SU-DHL-6 (cell line): ENCODE results near the gene ZFP36L1.

Source experiments
- H2AFZ ChIP-seq: fragments of 200-600 bp; sonication (generic); 2 replicates; pipeline ENCODE4 v1.6.1; 2014; ENCODE audit warnings: low read depth, mild to moderate bottlenecking, moderate library complexity, mixed read lengths, antibody characterized with exemption, low read length; ENCODE audit not compliant: severe bottlenecking
- H3F3A ChIP-seq: fragments of 200-600 bp; shearing (Covaris generic); 2 replicates; pipeline ENCODE4 v1.6.0; 2016; ENCODE audit warnings: antibody characterized with exemption, mild to moderate bottlenecking; ENCODE audit not compliant: insufficient read depth
- H3K27ac ChIP-seq: fragments of 200-600 bp; sonication (generic); 2 replicates; pipeline ENCODE4 v1.5.1; 2016; ENCODE audit warnings: low read depth, mild to moderate bottlenecking, low read length, moderate library complexity, mixed read lengths
- H3K27me3 ChIP-seq: fragments of 200-600 bp; sonication (generic), shearing (Covaris generic); 2 replicates; pipeline ENCODE4 v1.6.0; 2014; ENCODE audit warnings: mild to moderate bottlenecking, low read length
- H3K36me3 ChIP-seq: fragments of 200-600 bp; sonication (generic); 2 replicates; pipeline ENCODE4 v1.6.1; 2014; ENCODE audit warnings: mild to moderate bottlenecking, low read length, mixed read lengths
- H3K4me2 ChIP-seq: fragments of 300-600, 200-600 bp; shearing (Covaris generic), sonication (generic); 2 replicates; pipeline ENCODE4 v1.6.0; 2014; ENCODE audit warnings: low read length, low read depth, mild to moderate bottlenecking; ENCODE audit not compliant: poor library complexity, severe bottlenecking
- H3K4me3 ChIP-seq: fragments of 200-600 bp; sonication (generic); 2 replicates; pipeline ENCODE4 v1.5.1; 2014; ENCODE audit warnings: antibody characterized with exemption, low read length, mild to moderate bottlenecking, mixed read lengths; ENCODE audit not compliant: insufficient read depth, poor library complexity, severe bottlenecking
- H3K79me2 ChIP-seq: fragments of 200-600 bp; sonication (generic); 2 replicates; pipeline ENCODE4 v1.6.1; 2014; ENCODE audit warnings: mild to moderate bottlenecking, low read length, moderate library complexity; ENCODE audit not compliant: insufficient read depth
- H3K9ac ChIP-seq: fragments of 200-600 bp; sonication (generic); 2 replicates; pipeline ENCODE4 v1.7.0; 2014; ENCODE audit warnings: mild to moderate bottlenecking, low read length
- H3K9me2 ChIP-seq: fragments of 200-600 bp; sonication (generic); replicated peaks from 2 replicates; pipeline ENCODE4 v1.6.1; 2014; ENCODE audit warnings: low read length; ENCODE audit not compliant: insufficient read depth
- H3K9me3 ChIP-seq: fragments of 200-600 bp; sonication (generic); 2 replicates; pipeline ENCODE4 v1.6.1; 2014; ENCODE audit warnings: low read length, mixed read lengths; ENCODE audit not compliant: insufficient read depth
- H4K20me1 ChIP-seq: fragments of 200-600 bp; sonication (generic); 2 replicates; pipeline ENCODE4 v1.6.1; 2014; ENCODE audit warnings: low read depth, mild to moderate bottlenecking, antibody characterized with exemption, low read length, moderate library complexity, mixed read lengths
- EZH2phosphoT487 ChIP-seq: fragments of 200-600 bp; sonication (generic), shearing (Covaris generic); conservative IDR thresholded peaks from 2 replicates; pipeline ENCODE4 v1.6.1; 2018; ENCODE audit warnings: mild to moderate bottlenecking, antibody characterized with exemption, low read length, moderate library complexity, mixed read lengths
- TF ChIP-seq, protein P1 (sequence below): fragments of 200-600 bp; sonication (generic); IDR thresholded peaks from one replicate; pipeline ENCODE4 v1.5.1; 2017; ENCODE audit warnings: antibody characterized with exemption, mild to moderate bottlenecking, low read length, moderate library complexity; ENCODE audit not compliant: insufficient read depth, poor library complexity, severe bottlenecking

Gene ZFP36L1

DNA sequence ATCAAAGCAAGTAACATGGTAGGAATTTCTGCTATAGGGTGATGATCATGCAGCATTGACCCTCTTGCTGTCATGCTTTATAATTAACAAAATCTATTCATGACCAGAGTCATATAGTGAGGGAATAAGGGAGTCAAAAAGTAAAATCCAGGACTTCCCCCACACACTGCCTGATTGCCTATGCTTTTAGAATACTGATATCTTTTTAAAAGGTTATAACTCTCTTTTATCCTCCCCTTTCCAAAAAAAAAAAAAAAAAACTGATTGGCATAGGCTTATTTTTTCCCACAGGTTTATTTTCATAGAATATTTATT, 51.4 kb downstream of the ZFP36L1 start:
- Histone ChIP-seq H3K27ac (no peak overlapping the region), H3K9me3 (no peaks in the 10 kb centered on the region), H3K36me3 (no peaks in the 10 kb centered on the region), H3K9me2 (no peaks in the 10 kb centered on the region), H3F3A (peaks cover 10% of the 10 kb centered on the region; the same call in 1 of the 2 replicates), H3K9ac (no peak overlapping the region), H3K79me2 (no peaks in the 10 kb centered on the region), H3K4me3 (no peak overlapping the region), H3K27me3 (no peaks in the 10 kb centered on the region), H4K20me1 (no peaks in the 10 kb centered on the region), H2AFZ (no peak overlapping the region), H3K4me2 (peak overlapping the region; percentile 18)
- TF ChIP-seq EZH2phosphoT487 = no peak
- TF ChIP-seq, protein P1, sequence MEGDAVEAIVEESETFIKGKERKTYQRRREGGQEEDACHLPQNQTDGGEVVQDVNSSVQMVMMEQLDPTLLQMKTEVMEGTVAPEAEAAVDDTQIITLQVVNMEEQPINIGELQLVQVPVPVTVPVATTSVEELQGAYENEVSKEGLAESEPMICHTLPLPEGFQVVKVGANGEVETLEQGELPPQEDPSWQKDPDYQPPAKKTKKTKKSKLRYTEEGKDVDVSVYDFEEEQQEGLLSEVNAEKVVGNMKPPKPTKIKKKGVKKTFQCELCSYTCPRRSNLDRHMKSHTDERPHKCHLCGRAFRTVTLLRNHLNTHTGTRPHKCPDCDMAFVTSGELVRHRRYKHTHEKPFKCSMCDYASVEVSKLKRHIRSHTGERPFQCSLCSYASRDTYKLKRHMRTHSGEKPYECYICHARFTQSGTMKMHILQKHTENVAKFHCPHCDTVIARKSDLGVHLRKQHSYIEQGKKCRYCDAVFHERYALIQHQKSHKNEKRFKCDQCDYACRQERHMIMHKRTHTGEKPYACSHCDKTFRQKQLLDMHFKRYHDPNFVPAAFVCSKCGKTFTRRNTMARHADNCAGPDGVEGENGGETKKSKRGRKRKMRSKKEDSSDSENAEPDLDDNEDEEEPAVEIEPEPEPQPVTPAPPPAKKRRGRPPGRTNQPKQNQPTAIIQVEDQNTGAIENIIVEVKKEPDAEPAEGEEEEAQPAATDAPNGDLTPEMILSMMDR = no peak

DNA sequence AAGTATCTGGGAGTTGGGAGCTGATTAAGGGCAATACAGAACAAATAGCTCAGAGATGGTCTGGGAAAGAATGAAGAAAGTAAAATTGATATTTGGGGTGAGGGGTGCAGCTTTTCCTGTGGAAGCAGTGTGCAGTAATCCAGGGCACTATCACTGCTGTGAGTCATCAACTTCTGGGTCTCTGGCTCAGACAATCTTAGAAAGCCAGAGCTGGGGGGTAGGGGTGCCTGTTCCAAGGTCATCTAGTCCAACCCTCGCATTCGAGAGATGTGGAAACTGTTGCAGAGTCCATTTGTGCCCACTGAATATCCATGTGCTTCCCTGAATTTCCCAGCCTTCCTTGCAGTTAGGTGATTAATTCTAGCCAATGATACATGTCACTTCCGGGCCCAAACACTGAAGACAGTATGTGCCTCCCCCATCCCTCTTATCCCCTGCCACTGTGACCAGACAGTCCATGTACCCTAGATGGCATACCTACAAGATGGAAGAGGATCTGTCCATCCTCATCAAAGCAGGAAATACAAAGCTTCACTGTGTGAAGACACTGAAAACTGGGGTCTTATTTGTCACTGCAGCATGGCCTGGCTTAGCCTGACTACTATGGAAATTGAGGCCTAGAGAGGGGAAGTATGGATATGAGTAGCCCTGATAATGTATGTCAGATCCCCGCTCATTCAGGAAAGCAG, 51.9 kb downstream of the ZFP36L1 start:
- H3K4me2 ChIP-seq = peak overlapping the region; percentile 18

DNA sequence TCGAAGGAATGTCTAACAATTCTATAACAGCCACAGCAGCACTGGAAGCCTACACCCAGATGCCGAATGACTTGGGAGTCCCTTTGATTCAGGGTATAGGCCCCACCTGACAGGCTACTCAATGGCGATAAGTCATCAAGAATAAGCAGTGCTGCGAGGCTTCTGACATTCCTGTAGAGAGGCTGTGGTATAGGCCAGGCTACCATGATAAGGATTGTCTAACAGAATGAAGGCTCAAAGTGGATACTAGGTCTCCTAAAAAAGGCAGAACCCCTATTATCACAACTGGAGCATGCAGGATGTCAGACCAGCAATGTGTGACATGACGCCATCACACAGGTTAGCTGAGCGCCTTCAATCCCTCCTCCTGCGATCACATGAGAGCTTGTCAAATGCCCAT, 53.2 kb downstream of the ZFP36L1 start:
- no peaks in the 10 kb centered on the region for H3K9me3 ChIP-seq
- no peak overlapping the region for H3K4me2 ChIP-seq
- H3K36me3 ChIP-seq = no peaks in the 10 kb centered on the region
- H3K27me3 ChIP-seq = no peaks in the 10 kb centered on the region
- H3K27ac ChIP-seq = no peak overlapping the region
- no peaks in the 10 kb centered on the region for H3K79me2 ChIP-seq
- H3K9me2 ChIP-seq = no peaks in the 10 kb centered on the region
- TF ChIP-seq, protein P1 = no peak
- TF ChIP-seq EZH2phosphoT487 = no peak
- no peak overlapping the region for H2AFZ ChIP-seq
- H3K4me3 ChIP-seq = no peak overlapping the region
- H3K9ac ChIP-seq = no peak overlapping the region
- H3F3A ChIP-seq = peaks cover 10% of the 10 kb centered on the region; the same call in 1 of the 2 replicates
- no peaks in the 10 kb centered on the region for H4K20me1 ChIP-seq

More for the DNA sequence above, 51.9 kb downstream of the ZFP36L1 start:
- H3K27ac ChIP-seq = no peak overlapping the region
- no peak overlapping the region for H3K4me3 ChIP-seq
- no peak overlapping the region for H2AFZ ChIP-seq
- no peaks in the 10 kb centered on the region for H4K20me1 ChIP-seq
- H3K36me3 ChIP-seq = no peaks in the 10 kb centered on the region
- H3K79me2 ChIP-seq = no peaks in the 10 kb centered on the region
- peaks cover 10% of the 10 kb centered on the region; the same call in 1 of the 2 replicates for H3F3A ChIP-seq
- no peaks in the 10 kb centered on the region for H3K9me3 ChIP-seq
- H3K9me2 ChIP-seq = no peaks in the 10 kb centered on the region
- no peak overlapping the region for H3K9ac ChIP-seq
- TF ChIP-seq EZH2phosphoT487 = no peak
- TF ChIP-seq, protein P1 = no peak
- no peaks in the 10 kb centered on the region for H3K27me3 ChIP-seq
